ENCODE measurements around the gene MSANTD3.

MSANTD3 gene

DNA sequence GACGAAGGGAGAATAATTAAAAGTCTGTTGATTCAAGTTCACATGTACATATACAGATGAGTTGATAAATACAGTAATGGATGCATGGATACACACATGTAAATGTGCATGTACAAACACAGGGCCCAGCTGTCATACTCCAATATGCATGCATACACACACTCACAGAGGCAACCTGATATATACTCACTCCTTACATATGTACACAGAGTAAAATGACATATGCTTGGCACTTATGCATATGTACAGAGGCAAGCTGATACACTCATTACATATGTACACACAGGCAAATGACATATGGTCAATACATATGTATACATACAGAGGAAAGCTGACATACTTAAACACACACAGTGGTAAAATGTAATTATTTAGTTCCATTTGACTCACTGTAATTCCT is 38.8 kb downstream of the MSANTD3 start:
- no peak for DNase-seq (ENCODE audit: low read depth in 3 of 3)

DNA sequence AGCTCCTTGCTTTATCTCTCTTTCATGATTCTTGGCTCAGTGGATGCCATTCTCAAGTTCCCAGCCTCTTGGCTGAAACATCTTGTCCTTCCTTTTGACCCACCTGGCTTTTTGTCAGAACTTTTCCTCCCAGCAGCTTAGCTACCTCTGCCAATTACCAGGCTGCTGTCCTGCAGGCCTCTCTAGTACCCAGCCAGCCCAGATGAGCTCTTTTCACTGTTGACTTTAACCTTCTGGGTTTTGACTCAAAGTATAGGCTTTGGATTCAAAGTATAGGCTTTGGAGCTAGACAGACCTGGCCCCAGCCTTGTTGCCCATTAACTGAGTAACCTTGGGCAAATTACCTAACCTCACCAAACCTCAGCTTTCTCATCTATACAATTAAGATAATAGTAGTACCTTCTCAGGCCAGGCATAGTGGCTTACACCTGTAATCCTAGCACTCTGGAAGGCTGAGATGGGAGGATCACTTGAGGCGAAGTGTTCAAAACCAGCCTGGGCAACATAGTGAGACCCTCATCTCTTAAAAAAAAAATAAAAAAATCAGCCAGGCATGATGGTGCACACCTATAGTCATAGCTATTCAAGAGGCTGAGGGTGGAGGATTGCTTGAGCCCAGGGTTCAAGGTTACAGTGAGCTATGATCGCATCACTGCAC is 39.4 kb downstream of the MSANTD3 start:
- DNase-seq (ENCODE audit: low read depth in 3 of 3), result no peak

DNA sequence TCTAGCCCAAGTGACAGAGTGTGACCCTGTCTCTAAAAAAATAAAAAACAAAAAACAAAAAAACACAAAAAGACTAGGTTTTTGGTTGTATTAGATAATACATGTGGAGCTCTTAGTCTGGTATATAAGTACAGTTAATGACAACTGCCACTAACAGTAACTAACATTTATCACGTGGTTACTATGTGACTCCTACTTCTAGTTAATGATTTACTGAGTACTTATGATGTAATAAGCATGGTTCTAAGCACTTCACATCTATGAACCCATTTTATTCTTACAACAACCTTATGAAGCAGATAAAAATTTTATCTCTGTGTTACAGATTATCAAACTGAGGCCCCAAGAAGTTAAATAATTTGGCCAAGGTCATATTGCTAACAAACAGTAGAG is 39.9 kb downstream of the MSANTD3 start:
- DNase-seq (ENCODE audit: low read depth in 3 of 3), result no peak

DNA sequence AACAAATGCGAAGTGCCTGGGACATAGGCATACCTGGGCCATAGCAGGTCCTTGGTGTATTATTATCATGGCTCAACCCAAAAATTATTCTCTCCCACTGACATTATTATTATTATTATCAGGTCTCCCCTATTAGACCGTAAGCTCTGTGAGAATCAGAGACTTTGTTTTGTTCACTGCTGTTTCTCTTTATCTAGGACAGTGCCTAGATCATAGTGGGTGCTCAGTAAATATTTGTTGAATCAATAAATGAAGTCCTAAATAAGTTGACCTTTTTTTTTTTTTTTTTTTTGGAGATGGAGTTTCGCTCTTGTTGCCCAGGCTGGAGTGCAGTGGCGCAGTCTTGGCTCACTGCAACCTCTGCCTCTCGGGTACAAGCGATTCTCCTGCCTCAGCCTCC is 41.1 kb downstream of the MSANTD3 start:
- no peak for DNase-seq (ENCODE audit: low read depth in 3 of 3)

DNA sequence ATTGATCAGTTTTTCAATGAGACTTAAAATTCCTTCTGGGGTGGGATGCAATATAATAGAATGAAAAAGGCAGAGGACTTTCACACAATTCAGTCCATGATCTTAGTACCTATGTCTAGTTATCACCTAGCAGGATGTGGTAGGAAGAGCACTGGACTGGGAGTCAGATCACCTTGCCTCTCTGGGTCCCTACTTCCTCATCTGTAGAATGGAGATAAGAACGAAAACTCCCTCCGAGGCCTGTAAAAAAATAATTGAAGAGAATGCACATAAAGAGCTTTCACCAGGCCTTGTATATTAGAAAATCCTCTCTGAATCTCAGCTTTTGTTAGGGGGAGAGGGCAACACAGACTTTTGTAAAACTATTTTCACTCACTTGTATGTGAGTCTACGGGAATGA is 45.3 kb downstream of the MSANTD3 start:
- DNase-seq (ENCODE audit: low read depth in 3 of 3), result no peak

DNA sequence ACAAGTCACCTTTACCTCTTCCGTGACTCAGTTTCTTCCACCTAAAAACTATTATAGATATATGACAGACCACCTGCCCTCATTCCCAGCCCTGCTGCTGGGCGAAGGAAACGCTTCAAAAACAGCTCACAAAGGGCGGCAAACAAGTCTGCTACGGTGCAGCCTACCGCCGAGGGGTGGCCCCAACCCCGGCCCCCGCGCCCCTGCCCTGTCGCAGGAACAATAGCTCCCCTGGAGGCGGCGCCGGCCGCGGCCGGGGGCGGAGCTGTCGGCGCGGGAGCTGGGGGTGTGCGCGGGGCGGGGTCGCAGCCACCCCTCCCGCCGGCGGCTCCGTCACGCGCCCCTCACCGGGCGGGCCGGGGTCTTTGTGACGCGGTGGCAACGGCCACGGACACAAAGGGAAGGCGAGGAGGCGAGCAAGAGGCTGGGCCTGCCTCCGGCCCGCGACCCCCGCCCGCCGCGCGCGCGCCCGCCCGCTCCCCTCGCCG is 45.9 kb downstream of the MSANTD3 start, which contains the start of gene TMEFF1:
Gene TMEFF1 (plus strand): TSS at position 362 of the 488 bp plus-strand sequence. CDS start 396 bp downstream, outside the sequence.
- DNase-seq (ENCODE audit: low read depth in 3 of 3), result peak in 1 of 3 experiments; percentile 38

DNA sequence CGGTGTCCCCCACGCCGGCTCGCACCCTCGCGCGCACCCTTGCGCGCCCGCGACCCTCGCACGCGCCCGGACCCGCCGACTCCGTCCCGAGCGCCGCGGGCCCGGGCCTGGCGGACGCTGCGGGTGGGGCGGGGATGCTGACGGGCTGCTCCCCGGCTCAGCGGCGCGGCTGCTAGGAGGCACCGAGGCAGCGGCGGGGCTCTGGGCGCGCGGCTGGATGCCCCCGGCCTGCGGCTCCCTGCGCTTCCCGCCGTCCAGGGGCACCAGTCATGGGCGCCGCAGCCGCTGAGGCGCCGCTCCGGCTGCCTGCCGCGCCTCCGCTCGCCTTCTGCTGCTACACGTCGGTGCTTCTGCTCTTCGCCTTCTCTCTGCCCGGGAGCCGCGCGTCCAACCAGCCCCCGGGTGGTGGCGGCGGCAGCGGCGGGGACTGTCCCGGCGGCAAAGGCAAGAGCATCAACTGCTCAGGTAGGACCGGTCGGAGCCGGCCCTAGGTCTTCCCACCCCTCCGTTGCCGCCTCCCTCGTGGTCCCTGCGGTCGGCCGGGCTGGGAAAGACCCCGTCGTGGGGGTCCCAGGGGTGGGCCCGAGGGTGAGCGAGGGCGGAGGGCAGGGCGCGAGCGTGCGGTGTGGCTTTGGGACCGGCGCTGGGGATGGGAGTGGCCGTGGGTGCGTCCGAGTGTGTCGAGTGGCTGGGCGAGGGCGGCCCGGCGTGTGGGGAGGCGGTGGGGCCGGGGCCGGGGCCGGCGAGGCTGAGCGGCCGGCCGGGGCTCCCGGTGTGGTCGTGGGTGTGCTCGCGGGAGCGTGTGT is 46.5 kb downstream of the MSANTD3 start:
- DNase-seq (ENCODE audit: low read depth in 3 of 3), result no peak

DNA sequence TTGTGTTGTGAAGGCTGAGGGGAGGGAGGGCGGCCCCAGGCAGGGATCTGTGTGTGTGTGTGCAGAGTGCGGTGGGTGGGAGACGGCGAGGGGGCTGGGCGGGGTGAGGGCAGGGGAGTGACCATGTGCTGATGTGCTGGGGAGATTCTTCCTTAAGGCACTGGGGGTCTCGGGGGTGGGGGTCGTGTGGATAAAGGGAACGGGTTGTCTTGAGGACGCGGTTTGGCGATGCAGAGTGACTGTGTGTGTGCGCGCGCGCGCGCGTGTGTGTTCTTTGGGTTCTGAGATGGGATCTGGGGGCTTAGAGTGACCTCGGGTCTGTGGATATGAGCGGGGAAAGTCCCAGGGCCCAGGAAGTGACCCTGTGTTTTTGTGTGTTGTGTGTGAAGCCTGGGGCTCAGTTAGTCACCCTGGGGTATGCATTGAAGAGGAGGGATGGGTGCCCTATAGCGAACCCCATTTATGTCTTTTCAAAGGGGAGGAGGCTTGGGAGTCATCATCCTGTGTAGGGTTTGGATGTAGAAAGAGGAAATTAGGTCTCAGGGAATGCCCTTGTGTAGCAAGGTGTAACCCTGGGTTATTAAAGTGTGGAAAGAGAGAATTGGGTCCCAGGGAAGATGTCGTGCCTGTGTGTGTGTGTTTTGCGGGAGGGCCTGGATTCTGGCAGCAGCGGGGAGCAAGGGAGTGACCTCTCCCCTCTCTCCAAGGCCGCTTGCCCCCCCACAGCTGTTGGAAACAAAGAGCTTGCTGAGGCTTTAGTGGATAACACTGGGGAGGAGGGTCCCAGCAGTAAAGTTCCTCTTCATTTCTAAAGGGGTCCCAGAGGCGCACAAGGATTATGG is 47.4 kb downstream of the MSANTD3 start:
- DNase-seq (ENCODE audit: low read depth in 3 of 3), result no peak

DNA sequence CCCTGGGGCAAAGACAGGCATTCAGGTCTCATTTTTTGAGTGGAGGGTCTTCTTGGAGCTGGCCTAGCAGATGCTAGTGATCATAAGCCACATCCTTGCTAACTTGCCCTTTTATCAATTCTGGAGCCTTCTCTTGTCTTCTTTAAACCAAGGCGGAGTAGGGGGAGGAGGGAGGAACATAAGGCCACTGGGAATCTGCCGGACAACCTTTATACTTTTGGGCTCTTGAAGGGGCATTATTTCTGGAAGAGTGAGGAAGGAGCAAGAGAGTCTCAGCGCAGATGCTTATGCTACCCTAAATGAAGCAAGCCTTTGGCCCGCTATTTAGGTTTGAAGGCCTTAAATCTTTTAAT is 48.0 kb downstream of the MSANTD3 start:
- no peak for DNase-seq (ENCODE audit: low read depth in 3 of 3)

DNA sequence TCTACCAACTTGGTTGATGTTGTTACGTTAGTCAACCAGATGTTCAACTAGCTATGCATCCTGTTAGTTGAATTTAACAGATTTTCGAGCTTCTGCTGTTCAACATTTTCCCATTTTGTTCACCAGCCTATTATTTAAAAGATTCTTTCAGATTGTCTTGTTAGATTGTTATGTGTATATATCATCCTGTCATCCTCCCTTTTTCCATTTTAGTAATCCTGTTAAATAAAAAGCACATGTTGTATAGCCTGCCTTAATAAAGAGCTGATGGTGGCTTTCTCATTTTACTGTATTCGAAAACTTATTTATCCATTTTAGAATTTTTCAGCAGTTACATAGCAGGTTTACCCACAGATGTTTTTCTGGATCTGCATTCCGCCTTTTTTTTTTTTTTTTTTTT is 50.3 kb downstream of the MSANTD3 start:
- no peak for DNase-seq (ENCODE audit: low read depth in 3 of 3)

DNA sequence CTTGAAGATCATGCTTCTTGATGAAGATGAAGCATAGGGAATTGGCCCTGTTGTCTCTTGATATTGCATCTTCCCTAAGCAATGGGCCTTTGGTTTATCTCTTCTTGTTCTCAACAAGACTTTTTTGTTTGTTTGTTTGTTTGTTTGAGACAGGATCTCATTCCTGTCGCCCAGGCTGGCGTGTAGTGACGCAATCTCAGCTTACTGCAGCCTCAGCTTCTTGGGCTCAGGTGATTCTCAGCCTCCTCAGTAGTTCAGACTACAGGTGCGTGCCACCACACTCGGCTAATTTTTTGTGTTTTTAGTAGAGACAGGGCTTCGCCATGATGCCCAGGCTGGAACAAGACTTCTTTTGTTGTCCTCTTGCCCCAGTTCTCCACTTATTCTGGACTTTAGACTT is 51.2 kb downstream of the MSANTD3 start:
- DNase-seq (ENCODE audit: low read depth in 3 of 3), result no peak

DNA sequence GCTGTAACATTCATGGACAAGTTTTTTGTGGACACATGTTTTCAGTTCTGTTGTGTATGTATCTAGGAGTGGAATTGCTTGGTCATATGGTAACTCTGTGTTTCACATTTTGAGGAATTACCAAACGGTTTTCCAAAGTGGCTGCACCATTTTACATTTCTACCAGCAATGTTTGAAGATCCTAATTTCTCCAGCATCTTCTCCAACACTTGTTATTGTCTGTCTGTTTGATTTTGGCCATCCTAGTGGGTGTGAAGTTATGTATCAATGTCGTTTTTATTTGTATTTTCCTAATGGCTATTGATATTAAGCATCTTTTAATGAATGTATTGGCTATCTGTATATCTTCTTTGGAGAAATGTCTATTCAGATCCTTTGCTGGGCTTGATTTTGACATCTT is 52.9 kb downstream of the MSANTD3 start:
- DNase-seq (ENCODE audit: low read depth in 3 of 3), result no peak

DNA sequence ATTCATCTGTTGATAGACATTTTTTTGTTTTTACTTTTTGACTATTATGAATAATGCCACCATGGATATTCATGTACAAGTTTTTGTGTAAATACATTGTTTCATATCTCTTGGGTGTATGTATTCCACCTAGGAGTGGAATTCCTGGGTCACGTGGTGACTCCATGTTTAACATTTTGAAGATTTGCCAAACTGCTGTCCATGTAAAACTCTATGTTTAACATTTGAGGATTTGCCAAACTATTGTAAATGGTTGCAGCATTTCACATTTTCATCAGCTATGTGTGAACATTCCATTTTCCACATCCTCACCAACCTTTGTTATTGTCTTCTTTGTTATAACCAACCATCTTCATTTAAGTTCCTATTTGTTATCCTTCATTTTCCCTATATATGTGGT is 58.3 kb downstream of the MSANTD3 start:
- no peak for DNase-seq (ENCODE audit: low read depth in 3 of 3)

DNA sequence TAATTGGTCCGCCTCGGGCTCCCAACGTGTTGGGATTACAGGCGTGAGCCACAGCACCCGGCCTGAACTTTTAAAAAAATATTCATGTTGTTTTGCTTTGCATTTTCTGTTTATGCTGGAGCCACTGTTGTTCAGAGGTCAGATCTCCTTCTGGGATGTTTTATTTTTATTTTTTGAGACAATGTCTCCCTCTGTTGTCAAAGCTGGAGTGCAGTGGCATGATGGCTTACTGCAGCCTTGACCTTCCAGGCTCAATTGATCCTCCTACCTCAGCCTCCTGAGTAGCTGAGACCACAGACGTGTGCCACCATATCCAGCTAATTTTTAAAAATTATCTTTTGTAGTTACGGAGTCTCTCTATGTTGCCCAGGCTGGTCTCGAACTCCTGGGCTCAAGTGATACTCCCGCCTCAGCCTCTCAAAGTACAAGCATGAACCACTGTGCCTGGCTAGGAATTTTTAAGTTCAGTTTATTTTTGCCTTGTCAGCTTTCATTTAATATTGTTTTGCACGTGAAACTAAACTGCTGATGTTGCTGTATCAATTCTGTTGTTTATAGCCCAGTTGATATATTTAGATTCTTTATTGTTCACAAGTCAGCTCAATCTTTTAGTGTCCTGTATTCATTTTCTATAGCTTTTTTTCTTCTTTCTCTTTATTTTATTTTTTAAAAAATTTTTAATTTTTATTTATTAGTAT is 59.7 kb downstream of the MSANTD3 start:
- no peak for DNase-seq (ENCODE audit: low read depth in 3 of 3)

DNA sequence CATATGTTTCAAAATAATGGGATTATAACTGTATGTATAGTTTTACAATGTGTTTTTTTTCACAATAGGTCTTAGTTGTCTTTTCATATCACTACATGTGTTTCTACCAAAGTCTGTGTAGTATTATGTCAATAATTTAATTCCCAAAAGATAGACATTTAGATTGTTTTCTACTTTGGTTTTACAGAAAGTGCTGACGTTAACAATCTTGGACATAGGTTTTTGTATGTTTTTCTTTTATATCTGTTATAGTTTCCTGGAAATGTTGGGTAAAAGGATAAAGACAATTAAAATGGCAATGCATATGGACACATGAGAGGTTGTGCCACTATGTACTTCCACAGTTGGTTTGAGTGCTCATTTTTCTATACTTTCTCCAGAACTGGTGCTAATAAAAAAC is 61.2 kb downstream of the MSANTD3 start:
- no peak for DNase-seq (ENCODE audit: low read depth in 3 of 3)

DNA sequence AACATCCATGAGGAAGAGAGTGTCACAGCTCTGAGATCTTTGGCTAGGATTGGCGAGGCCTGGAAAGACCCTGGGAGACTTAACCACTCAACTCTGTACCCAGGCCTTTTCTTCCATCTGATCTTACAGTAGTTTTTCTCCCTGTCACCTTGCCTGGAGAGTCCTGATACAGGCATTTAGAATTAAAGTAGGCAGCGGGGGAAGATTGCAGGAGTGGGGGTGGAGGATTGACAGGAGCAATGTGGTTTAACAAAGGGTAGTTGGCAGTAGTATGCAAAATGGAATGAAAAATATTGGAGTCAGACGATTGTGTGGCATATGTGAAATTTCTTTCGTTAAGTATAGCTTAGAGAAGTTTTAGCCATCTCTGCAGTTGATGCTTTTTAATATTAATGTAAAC is 62.9 kb downstream of the MSANTD3 start:
- no peak for DNase-seq (ENCODE audit: low read depth in 3 of 3)

DNA sequence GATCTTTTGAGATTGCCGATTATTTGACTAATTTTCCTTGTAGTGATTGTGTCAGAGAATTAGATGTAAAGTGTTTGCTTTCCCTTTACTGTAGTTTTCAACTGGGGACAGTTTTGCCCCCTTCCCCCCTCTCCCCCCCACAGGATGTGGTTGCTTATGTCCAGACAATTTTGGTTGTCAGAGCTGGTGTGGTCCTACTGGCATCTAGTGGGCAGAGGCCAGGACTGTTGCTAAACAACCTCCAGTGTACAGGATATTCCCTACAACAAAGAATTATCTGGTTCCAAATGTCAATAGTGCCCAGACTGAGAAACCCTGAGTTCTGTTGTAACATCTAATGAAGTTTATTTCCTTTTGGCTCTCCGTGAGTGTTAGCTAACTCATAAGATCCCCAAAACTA is 66.0 kb downstream of the MSANTD3 start:
- DNase-seq (ENCODE audit: low read depth in 3 of 3), result no peak

DNA sequence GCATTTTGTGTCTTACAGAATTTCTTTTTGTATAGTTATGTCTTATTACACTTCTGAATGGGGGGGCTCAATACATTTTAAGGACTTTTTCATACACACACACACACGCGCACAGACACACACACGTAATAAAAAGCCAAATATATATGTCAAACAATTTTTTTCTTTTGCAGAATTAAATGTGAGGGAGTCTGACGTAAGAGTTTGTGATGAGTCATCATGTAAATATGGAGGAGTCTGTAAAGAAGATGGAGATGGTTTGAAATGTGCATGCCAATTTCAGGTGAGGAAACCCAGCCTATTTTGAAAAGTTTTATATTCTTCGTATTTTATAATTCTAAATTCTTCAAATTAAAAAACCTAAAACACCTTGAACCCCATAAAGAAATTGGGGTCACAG is 71.6 kb downstream of the MSANTD3 start:
- no peak for DNase-seq (ENCODE audit: low read depth in 3 of 3)

DNA sequence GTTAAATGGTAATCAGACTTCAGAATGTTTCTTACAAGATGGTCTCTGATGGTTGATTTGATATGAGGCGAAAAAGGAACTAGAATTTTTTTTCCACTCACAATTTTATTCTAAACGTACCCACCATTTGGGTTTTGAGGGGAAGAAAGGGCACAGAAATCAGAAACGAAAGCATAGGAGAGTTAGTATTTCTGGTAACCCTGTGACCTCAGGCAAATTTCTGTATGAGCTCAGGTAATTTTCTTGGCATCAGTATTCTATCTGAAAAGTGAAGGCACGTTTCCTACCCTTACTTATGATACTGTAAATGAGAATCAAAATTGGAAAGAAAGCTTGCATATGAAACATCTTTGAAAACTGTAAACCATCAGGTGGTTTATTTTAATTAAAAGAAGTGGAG is 72.5 kb downstream of the MSANTD3 start:
- no peak for DNase-seq (ENCODE audit: low read depth in 3 of 3)

DNA sequence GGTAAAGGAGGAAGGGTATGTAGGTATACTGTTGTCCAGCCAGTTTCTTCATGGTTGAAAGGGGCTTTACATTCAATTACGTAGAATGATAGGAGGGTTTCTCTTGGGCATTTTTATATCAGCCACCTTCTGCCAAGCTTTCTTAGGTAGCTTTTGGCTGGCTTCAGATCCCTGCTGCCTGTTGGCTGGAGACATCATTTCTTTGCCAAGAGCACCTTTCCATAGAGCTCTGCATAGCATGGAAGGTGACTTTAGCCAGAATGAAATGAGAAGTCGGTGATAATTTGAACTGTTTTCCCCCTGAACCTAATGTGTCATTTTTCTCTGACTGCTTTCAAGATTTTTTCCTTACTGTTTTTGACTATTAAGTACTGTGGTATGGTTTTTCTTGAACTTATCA is 72.9 kb downstream of the MSANTD3 start:
- no peak for DNase-seq (ENCODE audit: low read depth in 3 of 3)

Data from stimulated activated CD4-positive, alpha-beta T cell treated with anti-CD3 and anti-CD28 coated beads, TNF-alpha, amount 100 ng/mL, for 4 hours (primary cell).